Sigmoid colon (tissue), 7 donors: ENCODE results near the gene GIT2. TPM values are rescaled to one million over a fixed set of nuclear protein-coding genes. Genes with fewer than 3 reads are reported as not detected.
"Not testable (repeated sequence)": the region's sequence is repeated elsewhere in the genome, so short reads cannot be mapped to it uniquely, and the experiment has no call there.

ENCODE experiments used
- DNase-seq: peaks from one replicate; pipeline ENCODE4 v3.0.0-alpha.2; 2019
- H3K27ac ChIP-seq, 4 donors: fragments of 200-600 bp; sonication (generic); one replicate each; pipeline ENCODE4 v1.5.1; 2016 to 2019; ENCODE audit warnings: mild to moderate bottlenecking in 1 of 4
- H3K27me3 ChIP-seq, 3 donors: fragments of 200-600 bp; sonication (generic); one replicate each; pipeline ENCODE4 v1.5.1; 2019; ENCODE audit warnings: mild to moderate bottlenecking in 1 of 3
- H3K36me3 ChIP-seq, 4 donors: fragments of 200-600 bp; sonication (generic); one replicate each; pipeline ENCODE4 v1.5.1; 2016 to 2019
- H3K4me1 ChIP-seq, 4 donors: fragments of 200-600 bp; sonication (generic); one replicate each; pipeline ENCODE4 v1.5.1; 2017 to 2019
- H3K4me3 ChIP-seq, 4 donors: fragments of 200-600 bp; sonication (generic); one replicate each; pipeline ENCODE4 v1.5.1; 2017 to 2019; ENCODE audit warnings: mild to moderate bottlenecking in 2 of 4, moderate library complexity in 1 of 4
- H3K9me3 ChIP-seq, 4 donors: fragments of 200-600 bp in 3 of 4; sonication (generic) in 3 of 4; one replicate each; pipeline versions ENCODE4 v1.5.1 to v1.6.1; 2013 to 2019
- EP300 ChIP-seq, 4 donors: sonication (generic); formaldehyde crosslinking; IDR thresholded peaks; one replicate each; pipeline ENCODE4 v1.6.1; 2017; ENCODE audit warnings: antibody characterized with exemption in 4 of 4
- POLR2A ChIP-seq, 2 donors: fragments of 450-650 bp; IDR thresholded peaks; one replicate each; pipeline ENCODE4 v1.6.1; 2016; ENCODE audit warnings: antibody characterized with exemption in 2 of 2, mild to moderate bottlenecking in 2 of 2, moderate library complexity in 2 of 2
- POLR2AphosphoS5 ChIP-seq, 4 donors: sonication (generic); formaldehyde crosslinking; IDR thresholded peaks; one replicate each; pipeline ENCODE4 v1.6.1; 2017; ENCODE audit warnings: antibody characterized with exemption in 4 of 4
- WGBS, 2 donors: extraction: QIAGEN DNeasy Blood & Tissue Kit; methylation state at CpG; one replicate each; pipeline ENCODE4 v1.1.7; 2013; 5-methylcytosine and 5-hydroxymethylcytosine counted together
- intact Hi-C: fragments of 100-400 bp; cut with DNase I; formaldehyde crosslinking; loops from one replicate; pipeline ENCODE4 v1.15.1; 2023
- polyA plus RNA-seq, 3 donors: library from polyadenylated mRNA; stranded (reverse); fragments of 200-250 nt; gene quantifications; one replicate each; pipeline ENCODE4 v1.2.3, GENCODE V29; 2013
- total RNA-seq, 4 donors: library from RNA; depleted of rRNA; stranded (reverse); fragments of >200 nt; gene quantifications; one replicate each; pipeline ENCODE4 v1.1.0, GENCODE V29; 2016
- TF ChIP-seq, protein P1 (sequence below), 4 experiments: fragments of 450-650 bp in 3 of 4; fragments of 200-600 bp in 1 of 4; IDR thresholded peaks; one replicate each; pipeline ENCODE4 v1.5.1; 2016 to 2019; ENCODE audit warnings: antibody characterized with exemption in 4 of 4, mild to moderate bottlenecking in 3 of 4, moderate library complexity in 2 of 4
- donor health status: healthy with polysubstance abuse.
- donor health status: Bipolar disorder and iron deficiency.
- donor health status: healthy.

GIT2 gene
- total and polyA plus RNA-seq, 7 donors: 6.0 to 54.6 (median 26.7) TPM

DNA sequence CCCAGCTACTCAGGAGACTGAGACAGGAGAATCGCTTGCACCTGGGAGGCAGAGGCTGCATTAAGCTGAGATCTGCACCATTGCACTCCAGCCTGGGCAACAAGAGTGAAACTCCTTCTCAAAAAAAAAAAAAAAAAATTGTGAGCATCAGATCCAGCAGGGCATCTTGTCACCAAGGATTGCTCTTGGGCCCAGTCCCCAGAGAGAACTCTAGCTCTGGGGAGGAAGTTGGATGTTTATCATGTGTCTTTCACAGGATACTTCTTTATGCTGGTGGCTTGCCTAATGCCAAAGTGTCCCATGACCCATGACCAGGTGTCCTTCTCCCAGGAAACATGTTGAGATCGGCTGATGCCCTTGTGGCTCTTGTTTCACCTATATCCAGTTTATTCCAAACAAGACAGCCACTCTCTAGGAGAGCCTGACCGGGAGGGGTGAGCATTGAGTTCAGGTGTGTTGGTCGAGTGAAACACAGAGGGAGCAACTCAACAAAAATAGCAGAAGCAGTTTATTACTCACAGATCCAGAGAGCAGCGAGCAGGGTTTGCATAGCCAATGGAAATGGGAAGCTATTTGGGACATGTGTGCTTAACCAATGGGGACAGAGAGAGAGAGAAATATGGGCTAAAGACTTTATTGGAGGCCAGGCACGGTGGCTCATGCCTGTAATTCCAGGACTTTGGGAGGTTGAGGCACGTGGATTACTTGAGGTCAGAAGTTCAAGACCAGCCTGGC lies 102.7 kb downstream of the GIT2 start:
- Histone ChIP-seq H3K27me3 (no peaks in the 10 kb centered on the region), H3K4me1 (no peaks in the 10 kb centered on the region), H3K4me3 (no peak overlapping the region), H3K9me3 (no peaks in the 10 kb centered on the region), H3K36me3 (no peaks in the 10 kb centered on the region), H3K27ac (no peak overlapping the region)
- 83 to 86% methylated on average over 7 of the region's 7 CpGs for WGBS, 2 donors
- TF ChIP-seq EP300 (IDR thresholded peaks at IDR 0.05): no peak
- no peak for TF ChIP-seq POLR2A (IDR thresholded peaks at IDR 0.05)
- no peak for DNase-seq
- intact Hi-C loops: no loop called here

DNA sequence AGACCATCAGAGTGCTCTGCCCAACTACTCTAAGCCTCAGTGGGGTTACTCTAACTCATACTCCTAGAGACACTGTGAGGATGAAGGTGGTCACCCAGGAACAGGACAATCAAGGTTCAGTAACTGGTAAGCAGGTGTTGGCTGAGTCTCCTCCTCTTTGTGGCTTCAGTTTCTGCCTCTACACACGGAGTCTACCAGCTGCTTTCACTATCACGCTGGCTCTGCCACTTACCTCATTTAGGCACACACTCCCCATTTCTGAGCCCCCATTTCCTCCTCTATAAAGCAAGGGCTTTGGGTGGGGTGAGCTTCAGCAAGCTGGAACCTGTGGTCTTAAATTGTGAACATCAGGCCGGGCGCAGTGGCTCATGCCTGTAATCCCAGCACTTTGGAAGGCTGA lies 103.4 kb downstream of the GIT2 start:
- no peak for TF ChIP-seq POLR2AphosphoS5 (IDR thresholded peaks at IDR 0.05)
- TF ChIP-seq, protein P1, sequence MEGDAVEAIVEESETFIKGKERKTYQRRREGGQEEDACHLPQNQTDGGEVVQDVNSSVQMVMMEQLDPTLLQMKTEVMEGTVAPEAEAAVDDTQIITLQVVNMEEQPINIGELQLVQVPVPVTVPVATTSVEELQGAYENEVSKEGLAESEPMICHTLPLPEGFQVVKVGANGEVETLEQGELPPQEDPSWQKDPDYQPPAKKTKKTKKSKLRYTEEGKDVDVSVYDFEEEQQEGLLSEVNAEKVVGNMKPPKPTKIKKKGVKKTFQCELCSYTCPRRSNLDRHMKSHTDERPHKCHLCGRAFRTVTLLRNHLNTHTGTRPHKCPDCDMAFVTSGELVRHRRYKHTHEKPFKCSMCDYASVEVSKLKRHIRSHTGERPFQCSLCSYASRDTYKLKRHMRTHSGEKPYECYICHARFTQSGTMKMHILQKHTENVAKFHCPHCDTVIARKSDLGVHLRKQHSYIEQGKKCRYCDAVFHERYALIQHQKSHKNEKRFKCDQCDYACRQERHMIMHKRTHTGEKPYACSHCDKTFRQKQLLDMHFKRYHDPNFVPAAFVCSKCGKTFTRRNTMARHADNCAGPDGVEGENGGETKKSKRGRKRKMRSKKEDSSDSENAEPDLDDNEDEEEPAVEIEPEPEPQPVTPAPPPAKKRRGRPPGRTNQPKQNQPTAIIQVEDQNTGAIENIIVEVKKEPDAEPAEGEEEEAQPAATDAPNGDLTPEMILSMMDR (IDR thresholded peaks at IDR 0.05): no peak
- no peak for TF ChIP-seq EP300 (IDR thresholded peaks at IDR 0.05)
- no peak for TF ChIP-seq POLR2A (IDR thresholded peaks at IDR 0.05)
- H3K4me3 ChIP-seq: no peak overlapping the region
- no peaks in the 10 kb centered on the region for H3K27me3 ChIP-seq
- intact Hi-C loops: no loop called here
- H3K4me1 ChIP-seq: no peaks in the 10 kb centered on the region
- no peak for DNase-seq
- no peaks in the 10 kb centered on the region for H3K9me3 ChIP-seq
- H3K36me3 ChIP-seq: no peaks in the 10 kb centered on the region
- WGBS, 2 donors: 46 to 65% methylated on average over 4 of the region's 4 CpGs
- no peak overlapping the region for H3K27ac ChIP-seq

DNA sequence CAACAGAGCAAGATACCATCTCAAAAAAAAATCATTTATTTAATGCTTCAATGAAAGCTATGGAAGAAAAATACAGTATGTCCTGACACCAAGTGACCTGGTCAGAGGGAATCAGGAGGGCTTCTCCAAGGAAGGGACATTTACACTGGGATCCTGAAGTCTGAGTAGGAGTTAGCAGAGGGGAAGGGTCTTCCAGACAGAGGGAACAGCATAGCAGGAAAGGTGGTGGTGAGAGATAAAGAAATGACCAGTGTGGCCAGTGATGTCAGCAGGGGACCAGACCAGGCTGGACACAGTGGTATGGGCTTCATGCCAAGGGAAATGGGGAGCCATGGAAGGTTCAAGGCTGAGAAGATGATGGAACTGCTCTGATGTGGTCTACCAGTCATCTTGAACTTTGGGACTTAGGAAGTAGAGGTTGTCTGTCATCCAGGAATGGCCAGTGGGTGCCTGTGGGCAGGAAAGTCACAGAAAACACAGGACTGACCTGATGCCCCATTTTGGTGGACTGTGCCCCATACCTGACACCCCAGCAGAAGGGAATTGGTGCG lies 103.9 kb downstream of the GIT2 start:
- Histone ChIP-seq H3K4me3 (no peak overlapping the region), H3K36me3 (no peaks in the 10 kb centered on the region), H3K27ac (no peak overlapping the region), H3K27me3 (no peaks in the 10 kb centered on the region), H3K9me3 (no peaks in the 10 kb centered on the region), H3K4me1 (no peaks in the 10 kb centered on the region)
- TF ChIP-seq POLR2A (IDR thresholded peaks at IDR 0.05) (no peak), POLR2AphosphoS5 (IDR thresholded peaks at IDR 0.05) (no peak), EP300 (IDR thresholded peaks at IDR 0.05) (no peak)
- TF ChIP-seq, protein P1 (IDR thresholded peaks at IDR 0.05): no peak
- DNase-seq: no peak
- intact Hi-C loops: no loop called here
- 96 to 98% methylated on average over 1 of the region's 1 CpG for WGBS, 2 donors

DNA sequence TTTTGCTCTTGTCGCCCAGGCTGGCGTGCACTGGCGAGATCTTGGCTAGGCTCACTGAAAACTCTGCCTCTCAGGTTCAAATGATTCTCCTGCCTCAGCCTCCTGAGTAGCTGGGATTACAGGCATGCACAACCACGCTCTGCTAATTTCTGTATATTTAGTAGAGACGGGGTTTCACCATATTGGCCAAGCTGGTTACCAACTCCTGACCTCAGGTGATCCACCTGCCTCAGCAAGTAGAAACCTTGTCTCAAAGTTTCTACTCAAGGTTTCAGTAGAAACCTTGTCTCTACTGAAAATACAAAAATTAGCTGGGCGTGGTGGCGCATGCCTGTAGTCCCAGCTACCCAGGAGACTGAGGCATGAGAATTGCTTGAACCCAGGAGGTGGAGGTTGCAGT lies 104.4 kb downstream of the GIT2 start:
- intact Hi-C loops, H3K27ac ChIP-seq, H3K4me3 ChIP-seq, H3K9me3 ChIP-seq, H3K36me3 ChIP-seq, H3K27me3 ChIP-seq, DNase-seq, H3K4me1 ChIP-seq: not testable (repeated sequence)
- 87 to 93% methylated on average over 7 of the region's 7 CpGs for WGBS, 2 donors

DNA sequence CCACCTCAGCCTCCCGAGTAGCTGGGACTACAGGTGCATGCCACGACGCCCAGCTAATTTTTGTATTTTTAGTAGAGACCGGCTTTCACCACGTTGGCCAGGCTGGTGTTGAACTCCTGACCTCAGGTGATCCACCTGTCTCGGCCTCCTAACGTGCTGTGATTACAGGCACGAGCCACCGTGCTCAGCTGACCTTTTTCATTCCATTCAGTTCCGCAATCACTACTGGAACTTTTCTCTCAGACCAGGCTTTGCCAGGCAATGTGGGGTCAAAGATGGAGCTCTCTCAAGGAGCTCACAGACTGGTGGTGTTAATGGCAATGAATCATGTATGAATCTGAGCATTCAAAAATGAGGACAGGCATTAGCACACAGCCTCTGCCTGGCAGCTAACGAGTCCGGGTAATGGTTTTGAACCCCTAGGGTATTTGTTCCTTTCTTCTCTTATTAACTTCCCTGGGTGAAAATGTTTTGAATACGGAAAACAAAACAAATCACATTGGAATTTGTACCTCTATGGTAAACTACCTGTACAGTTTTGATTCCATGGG lies 105.5 kb downstream of the GIT2 start:
- intact Hi-C loops: no loop called here
- Histone ChIP-seq H3K9me3 (no peaks in the 10 kb centered on the region), H3K4me1 (no peaks in the 10 kb centered on the region), H3K4me3 (no peak overlapping the region), H3K36me3 (no peaks in the 10 kb centered on the region), H3K27ac (no peak overlapping the region), H3K27me3 (peaks cover 0 to 4% (median 0%) of the 10 kb centered on the region in 3 donors)
- 83 to 87% methylated on average over 13 of the region's 13 CpGs for WGBS, 2 donors
- no peak for DNase-seq
- TF ChIP-seq POLR2A (IDR thresholded peaks at IDR 0.05): no peak
- TF ChIP-seq, protein P1 (IDR thresholded peaks at IDR 0.05): no peak
- no peak for TF ChIP-seq POLR2AphosphoS5 (IDR thresholded peaks at IDR 0.05)
